SK-N-SH treated with all-trans-retinoic acid at 6 μM for 48 hours (cell line): Measurements from ENCODE around the gene PAQR8.
A peak's percentile ranks its signal among the peaks of the same experiment; 100 is the strongest.

Experiments used
- ATAC-seq: fragments of 200-7000 bp; cut with Tn5 transposase; 3 replicates; pipeline ENCODE4 v1.9.1; 2020; ENCODE audit warnings: mild to moderate bottlenecking, moderate library complexity
- ARNTL ChIP-seq: fragments of 450-650 bp; formaldehyde crosslinking; IDR thresholded peaks from 2 replicates; pipeline ENCODE4 v1.5.0; 2020; ENCODE audit warnings: low read depth, mild to moderate bottlenecking, moderate library complexity, borderline replicate concordance
- BACH2 ChIP-seq: fragments of 250-450 bp; sonication (Bioruptor Pico); IDR thresholded peaks from 2 replicates; pipeline ENCODE4 v1.9.0; 2021; ENCODE audit warnings: mild to moderate bottlenecking, borderline replicate concordance
- CREB5 ChIP-seq: fragments of 250-450 bp; sonication (Bioruptor Pico); IDR thresholded peaks from 2 replicates; pipeline ENCODE4 v1.5.1; 2020; ENCODE audit warnings: low read depth, mild to moderate bottlenecking, moderate library complexity
- CSDC2 ChIP-seq: fragments of 250-450 bp; sonication (Bioruptor Pico); IDR thresholded peaks from 2 replicates; pipeline ENCODE4 v1.5.0; 2020; ENCODE audit warnings: mild to moderate bottlenecking, moderate library complexity
- ESRRG ChIP-seq: fragments of 250-450 bp; sonication (Bioruptor Pico); IDR thresholded peaks from 2 replicates; pipeline ENCODE4 v1.6.1; 2021; ENCODE audit warnings: mild to moderate bottlenecking
- ISL1 ChIP-seq: fragments of 250-450 bp; sonication (Bioruptor Pico); IDR thresholded peaks from 2 replicates; pipeline ENCODE4 v2.1.2; 2022; ENCODE audit warnings: mild to moderate bottlenecking, moderate library complexity
- OSR1 ChIP-seq: fragments of 250-450 bp; sonication (Bioruptor Pico); IDR thresholded peaks from 2 replicates; pipeline ENCODE4 v1.8.0; 2022; ENCODE audit warnings: moderate library complexity, mild to moderate bottlenecking, inconsistent platforms
- PATZ1 ChIP-seq: fragments of 250-450 bp; sonication (Bioruptor Pico); IDR thresholded peaks from 2 replicates; pipeline ENCODE4 v1.8.0; 2020; ENCODE audit warnings: mild to moderate bottlenecking, moderate library complexity, borderline replicate concordance
- POU6F1 ChIP-seq: fragments of 250-450 bp; sonication (Bioruptor Pico); IDR thresholded peaks from 2 replicates; pipeline ENCODE4 v1.8.0; 2021; ENCODE audit warnings: low read depth, mild to moderate bottlenecking, moderate library complexity, borderline replicate concordance
- RARB ChIP-seq: fragments of 250-450 bp; sonication (Bioruptor Pico); IDR thresholded peaks from 2 replicates; pipeline ENCODE4 v1.8.0; 2021; ENCODE audit warnings: mild to moderate bottlenecking, moderate library complexity
- SNAI2 ChIP-seq: fragments of 250-450 bp; sonication (Bioruptor Pico); IDR thresholded peaks from 2 replicates; pipeline ENCODE4 v1.5.0; 2020; ENCODE audit warnings: mild to moderate bottlenecking, moderate library complexity
- TCF4 ChIP-seq: fragments of 250-450 bp; sonication (Bioruptor Pico); IDR thresholded peaks from 2 replicates; pipeline ENCODE4 v1.8.0; 2021; ENCODE audit warnings: mild to moderate bottlenecking, moderate library complexity, borderline replicate concordance
- TOX ChIP-seq: fragments of 250-450 bp; sonication (Bioruptor Pico); IDR thresholded peaks from 2 replicates; pipeline ENCODE4 v1.8.0; 2021; ENCODE audit warnings: mild to moderate bottlenecking, moderate library complexity, borderline replicate concordance
- ZFP3 ChIP-seq: fragments of 250-450 bp; sonication (Bioruptor Pico); IDR thresholded peaks from 2 replicates; pipeline ENCODE4 v1.5.0; 2020; ENCODE audit warnings: mild to moderate bottlenecking, moderate library complexity
- ZFP30 ChIP-seq: fragments of 450-650 bp; formaldehyde crosslinking; IDR thresholded peaks from 2 replicates; pipeline ENCODE4 v1.5.0; 2022; ENCODE audit warnings: mild to moderate bottlenecking, moderate library complexity
- ZNF565 ChIP-seq: fragments of 450-650 bp; formaldehyde crosslinking; conservative IDR thresholded peaks from 2 replicates; pipeline ENCODE4 v1.5.0; 2020; ENCODE audit warnings: low read depth, mild to moderate bottlenecking, moderate library complexity
- ZNF8 ChIP-seq: fragments of 450-650 bp; formaldehyde crosslinking; IDR thresholded peaks from 2 replicates; pipeline ENCODE4 v1.5.0; 2020; ENCODE audit warnings: mild to moderate bottlenecking, moderate library complexity
- TF ChIP-seq, protein P1 (sequence below): fragments of 250-450 bp; sonication (Bioruptor Pico); IDR thresholded peaks from 2 replicates; pipeline ENCODE4 v1.5.0; 2020; ENCODE audit warnings: mild to moderate bottlenecking, moderate library complexity

PAQR8 gene

DNA sequence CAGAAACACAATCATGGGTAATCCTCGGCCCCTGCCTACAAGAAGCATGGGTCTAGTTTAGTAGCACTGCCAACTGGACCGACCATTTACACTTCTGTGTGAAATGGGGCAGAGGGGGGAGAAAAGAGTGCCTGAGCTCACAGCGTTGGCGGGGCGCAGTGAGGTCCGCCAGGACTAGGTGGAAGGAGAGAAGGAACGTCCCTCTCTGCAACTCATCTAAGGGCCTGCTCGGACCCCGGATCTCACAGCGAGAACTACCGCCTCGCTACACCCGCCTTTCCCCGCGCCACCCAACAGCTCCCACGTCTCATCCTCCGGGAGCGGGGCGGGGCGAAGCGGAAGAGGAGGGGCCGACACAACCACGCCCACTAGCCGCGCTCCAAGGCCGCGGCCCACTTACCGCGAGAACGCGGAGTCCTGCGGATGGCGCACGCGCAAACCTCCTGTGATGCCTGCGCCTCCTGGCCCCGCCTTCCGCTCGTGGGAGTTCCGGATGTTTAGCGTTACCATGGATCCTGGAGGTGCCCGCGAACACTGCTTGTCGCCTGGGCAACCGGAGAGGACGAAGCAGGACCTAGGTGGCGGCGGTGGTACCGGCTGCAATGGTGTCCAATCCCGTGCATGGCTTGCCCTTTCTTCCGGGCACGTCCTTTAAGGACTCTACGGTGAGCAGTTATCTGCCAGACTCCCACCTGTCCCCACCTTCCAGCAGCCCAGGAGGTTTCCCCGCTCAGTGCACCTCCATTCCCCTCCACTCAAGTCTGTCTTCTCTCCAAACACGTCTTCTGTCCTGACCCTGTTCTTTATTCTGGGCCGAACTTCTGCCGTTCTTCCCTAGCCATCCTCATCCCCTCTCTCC is 58.1 kb downstream of the PAQR8 start, which contains the start of gene EFHC1:
Gene EFHC1 (plus strand): TSS at position 534 of the 859 bp plus-strand sequence. CDS start 69 bp downstream, at position 603.
- TF ChIP-seq ZNF8 (no peak), RARB (no peak), OSR1 (CRISPR knock-in tag) (no peak), POU6F1 (no peak), ISL1 (no peak)
- peak; percentile 81 for ATAC-seq

GRCh38 chr6:52420668-52421358 is 58.9 kb downstream of the PAQR8 start:
- TF ChIP-seq ISL1 (no peak), PATZ1 (no peak; the same call in 1 of the 2 replicates), CSDC2 (CRISPR knock-in tag) (no peak), SNAI2 (no peak), TOX (CRISPR knock-in tag) (no peak), OSR1 (CRISPR knock-in tag) (no peak), TCF4 (CRISPR knock-in tag) (no peak), POU6F1 (no peak), BACH2 (CRISPR knock-in tag) (no peak)
- ATAC-seq: peak; percentile 39

- TF ChIP-seq ZFP30 (CRISPR knock-in tag): no peak
- TF ChIP-seq TOX (CRISPR knock-in tag): no peak
- TF ChIP-seq ZNF565 (CRISPR knock-in tag): no peak
- no peak for ATAC-seq
Observed at GRCh38 chr6:52422156-52422555, 60.2 kb downstream of the PAQR8 start.

- TF ChIP-seq ZFP30 (CRISPR knock-in tag) (no peak), ISL1 (no peak), ARNTL (CRISPR knock-in tag) (no peak), POU6F1 (no peak), TOX (CRISPR knock-in tag) (no peak), ZFP3 (CRISPR knock-in tag) (no peak), ZNF8 (no peak)
- ATAC-seq: no peak
Observed at GRCh38 chr6:52423448-52423847, 61.5 kb downstream of the PAQR8 start.

GRCh38 chr6:52423971-52424381 is 62.0 kb downstream of the PAQR8 start:
- peak; percentile 58 for ATAC-seq
- TF ChIP-seq ESRRG (CRISPR knock-in tag): no peak
- peak; percentile 63; the same call in 1 of the 2 replicates for TF ChIP-seq CSDC2 (CRISPR knock-in tag)
- peak; percentile 48 for TF ChIP-seq ISL1

DNA sequence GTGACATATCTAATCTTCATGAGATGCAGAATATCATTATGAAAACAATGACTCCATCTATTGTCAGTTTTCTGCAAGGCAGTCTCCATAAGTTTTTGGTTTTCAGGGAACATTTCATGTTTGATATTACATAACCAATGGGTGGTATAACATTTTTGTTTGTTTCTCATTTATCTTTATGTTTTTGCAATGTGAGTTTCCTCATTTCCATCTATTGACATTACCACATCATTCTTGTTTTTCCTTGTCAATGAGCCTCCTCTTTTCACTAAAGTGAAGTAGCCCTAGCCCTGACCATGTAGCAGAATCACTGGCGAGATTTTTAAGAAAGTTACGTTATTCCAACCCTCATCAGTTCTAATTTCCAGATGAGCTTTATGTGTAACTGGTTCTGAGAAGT is 62.6 kb downstream of the PAQR8 start:
- ATAC-seq: no peak
- TF ChIP-seq ISL1 (no peak), ZNF565 (CRISPR knock-in tag) (no peak), CREB5 (CRISPR knock-in tag) (no peak), CSDC2 (CRISPR knock-in tag) (no peak), ESRRG (CRISPR knock-in tag) (no peak), SNAI2 (no peak)
- TF ChIP-seq, protein P1, sequence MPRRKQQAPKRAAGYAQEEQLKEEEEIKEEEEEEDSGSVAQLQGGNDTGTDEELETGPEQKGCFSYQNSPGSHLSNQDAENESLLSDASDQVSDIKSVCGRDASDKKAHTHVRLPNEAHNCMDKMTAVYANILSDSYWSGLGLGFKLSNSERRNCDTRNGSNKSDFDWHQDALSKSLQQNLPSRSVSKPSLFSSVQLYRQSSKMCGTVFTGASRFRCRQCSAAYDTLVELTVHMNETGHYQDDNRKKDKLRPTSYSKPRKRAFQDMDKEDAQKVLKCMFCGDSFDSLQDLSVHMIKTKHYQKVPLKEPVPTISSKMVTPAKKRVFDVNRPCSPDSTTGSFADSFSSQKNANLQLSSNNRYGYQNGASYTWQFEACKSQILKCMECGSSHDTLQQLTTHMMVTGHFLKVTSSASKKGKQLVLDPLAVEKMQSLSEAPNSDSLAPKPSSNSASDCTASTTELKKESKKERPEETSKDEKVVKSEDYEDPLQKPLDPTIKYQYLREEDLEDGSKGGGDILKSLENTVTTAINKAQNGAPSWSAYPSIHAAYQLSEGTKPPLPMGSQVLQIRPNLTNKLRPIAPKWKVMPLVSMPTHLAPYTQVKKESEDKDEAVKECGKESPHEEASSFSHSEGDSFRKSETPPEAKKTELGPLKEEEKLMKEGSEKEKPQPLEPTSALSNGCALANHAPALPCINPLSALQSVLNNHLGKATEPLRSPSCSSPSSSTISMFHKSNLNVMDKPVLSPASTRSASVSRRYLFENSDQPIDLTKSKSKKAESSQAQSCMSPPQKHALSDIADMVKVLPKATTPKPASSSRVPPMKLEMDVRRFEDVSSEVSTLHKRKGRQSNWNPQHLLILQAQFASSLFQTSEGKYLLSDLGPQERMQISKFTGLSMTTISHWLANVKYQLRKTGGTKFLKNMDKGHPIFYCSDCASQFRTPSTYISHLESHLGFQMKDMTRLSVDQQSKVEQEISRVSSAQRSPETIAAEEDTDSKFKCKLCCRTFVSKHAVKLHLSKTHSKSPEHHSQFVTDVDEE (CRISPR knock-in tag): no peak
